Naive thymus-derived CD4-positive, alpha-beta T cell (primary cell): Measurements from ENCODE around the gene ZNF652. TPM values are rescaled to one million over a fixed set of nuclear protein-coding genes. Genes with fewer than 3 reads are reported as not detected.
A peak's percentile ranks its signal among the peaks of the same experiment; 100 is the strongest.

Experiments used
- ATAC-seq: fragments of 150-1000 bp; cut with Tn5 transposase; 2 replicates; pipeline ENCODE4 v1.10.0; 2021; ENCODE audit warnings: mild to moderate bottlenecking, moderate library complexity
- CTCF ChIA-PET: fragments of 350-600 bp; sonication (Branson Sonifier 250); formaldehyde crosslinking; loops from one replicate; lab custom pipeline; 2021; ENCODE audit warnings: antibody characterized with exemption; lab: Charles Lee
- POLR2A ChIA-PET: fragments of 350-600 bp; sonication (Branson Sonifier 250); formaldehyde crosslinking; loops from one replicate; lab custom pipeline; 2021; ENCODE audit warnings: antibody characterized with exemption, inconsistent platforms; lab: Charles Lee
- DNase-seq, 9 donors: peaks; one replicate each; pipeline versions ENCODE4 v3.0.0 to v3.0.0-alpha.2; 2020 to 2022; ENCODE audit warnings: mixed read lengths in 1 of 9
- H3K27ac ChIP-seq: one replicate; pipeline ENCODE4 v1.7.0; 2013; ENCODE audit warnings: mild to moderate bottlenecking, low read depth, low read length, moderate library complexity
- H3K27me3 ChIP-seq, 2 donors: one replicate each; pipeline ENCODE4 v1.7.0; 2013; ENCODE audit warnings: low read length in 2 of 2, mild to moderate bottlenecking in 2 of 2, moderate library complexity in 2 of 2; ENCODE audit not compliant: control insufficient read depth in 2 of 2, insufficient read depth in 2 of 2
- H3K36me3 ChIP-seq, 3 experiments: 1 replicate in 2 of 3; 2 replicates in 1 of 3; pipeline ENCODE4 v1.7.0; 2013; ENCODE audit warnings: low read length in 3 of 3, mild to moderate bottlenecking in 3 of 3, moderate library complexity in 1 of 3; ENCODE audit not compliant: insufficient read depth in 3 of 3, control insufficient read depth in 2 of 3
- H3K4me1 ChIP-seq, 2 donors: one replicate each; pipeline ENCODE4 v1.7.0; 2013; ENCODE audit warnings: low read length in 2 of 2, mild to moderate bottlenecking in 2 of 2, moderate library complexity in 1 of 2; ENCODE audit not compliant: control insufficient read depth in 2 of 2, insufficient read depth in 2 of 2
- H3K4me3 ChIP-seq: 2 replicates; pipeline ENCODE4 v1.7.0; 2013; ENCODE audit warnings: mild to moderate bottlenecking, low read length
- H3K9me3 ChIP-seq, 3 experiments: 1 replicate in 2 of 3; 2 replicates in 1 of 3; pipeline ENCODE4 v1.7.0; 2013; ENCODE audit warnings: low read length in 3 of 3; ENCODE audit not compliant: control insufficient read depth in 2 of 3
- H3K27ac Mint-ChIP-seq, 9 donors: one replicate each; pipeline ENCODE4 v1.8.0; 2020 to 2022; ENCODE audit warnings: mixed read lengths in 9 of 9, mild to moderate bottlenecking in 8 of 9, moderate library complexity in 5 of 9, inconsistent platforms in 2 of 9
- H3K27me3 Mint-ChIP-seq, 5 donors: one replicate each; pipeline ENCODE4 v1.8.0; 2021 to 2022; ENCODE audit warnings: mixed read lengths in 5 of 5, mild to moderate bottlenecking in 1 of 5
- H3K36me3 Mint-ChIP-seq, 5 donors: one replicate each; pipeline ENCODE4 v1.8.0; 2020 to 2022; ENCODE audit warnings: mixed read lengths in 5 of 5, mild to moderate bottlenecking in 3 of 5, inconsistent platforms in 1 of 5
- H3K4me1 Mint-ChIP-seq, 7 donors: one replicate each; pipeline ENCODE4 v1.8.0; 2020 to 2022; ENCODE audit warnings: mixed read lengths in 7 of 7, mild to moderate bottlenecking in 3 of 7, inconsistent platforms in 1 of 7
- H3K4me3 Mint-ChIP-seq, 10 donors: one replicate each; pipeline ENCODE4 v1.8.0; 2020 to 2022; ENCODE audit warnings: mild to moderate bottlenecking in 10 of 10, mixed read lengths in 10 of 10, moderate library complexity in 6 of 10, inconsistent platforms in 2 of 10
- H3K9me3 Mint-ChIP-seq, 11 donors: one replicate each; pipeline ENCODE4 v1.8.0; 2020 to 2022; ENCODE audit warnings: mixed read lengths in 11 of 11, mild to moderate bottlenecking in 4 of 11, inconsistent platforms in 1 of 11, moderate library complexity in 1 of 11
- intact Hi-C, 2 donors: fragments of 100-400 bp; cut with micrococcal nuclease; formaldehyde crosslinking; loops; one replicate each; pipeline ENCODE4 v1.15.1; 2023
- polyA plus RNA-seq, 2 donors: library from polyadenylated mRNA; unstranded; fragments of 300-500 nt; fragmentation: Illumina TruSeq; gene quantifications; one replicate each; pipeline ENCODE4 v1.2.3, GENCODE V29; 2021
- total RNA-seq, 6 experiments: library from RNA in 5 of 6; stranded (reverse) in 5 of 6; gene quantifications; 1 replicate in 5 of 6; 2 replicates in 1 of 6; pipeline ENCODE4 v1.2.3 and lab custom pipeline; 2021 to 2026

Gene ZNF652
- total and polyA plus RNA-seq, 7 experiments from 2014 or later = 19.3 to 64.4 (median 46.1) TPM

- Mint-ChIP-seq H3K4me1 (peaks cover 40 to 75% (median 66%) of the 10 kb centered on the region in 7 donors), H3K36me3 (peaks cover 0 to 20% (median 0%) of the 10 kb centered on the region in 5 donors), H3K27me3 (peaks cover 0 to 12% (median 0%) of the 10 kb centered on the region in 5 donors), H3K4me3 (peak overlapping the region; percentile 38 to 85 (median 76)), H3K27ac (peak overlapping the region in 8 of 9 donors; percentile 48 to 90 (median 72)), H3K9me3 (no peaks in the 10 kb centered on the region)
- no peaks in the 10 kb centered on the region for H3K9me3 ChIP-seq
- DNase-seq (no peak), ATAC-seq (no peak)
- ChIA-PET CTCF (interaction anchor here (1.3 to 1.8 kb wide), 3 partner anchors 15 to 26 kb away, joined by 4 to 9 read pairs (median 5); no protein-coding TSS in a partner anchor), POLR2A (interaction anchor here (1.2 to 7.4 kb wide), 4 partner anchors 11 to 25 kb away, joined by 3 to 57 read pairs (median 22); partner anchors contain the start of gene ZNF652)
- no peak overlapping the region for H3K4me3 ChIP-seq
- intact Hi-C loops = no loop called here
- H3K27ac ChIP-seq = no peak overlapping the region
- H3K4me1 ChIP-seq = peaks cover 8 to 43% of the 10 kb centered on the region in 2 donors
- H3K36me3 ChIP-seq = no peaks in the 10 kb centered on the region
- no peaks in the 10 kb centered on the region for H3K27me3 ChIP-seq
These were observed 20.7 kb downstream of the ZNF652 start for GRCh38 chr17:49341356-49341755.

GRCh38 chr17:49339354-49339753 lies 22.7 kb downstream of the ZNF652 start:
- ATAC-seq (no peak), DNase-seq (no peak)
- Histone ChIP-seq H3K4me3 (no peak overlapping the region), H3K36me3 (no peaks in the 10 kb centered on the region), H3K27ac (no peak overlapping the region), H3K4me1 (peaks cover 5 to 47% of the 10 kb centered on the region in 2 donors), H3K27me3 (no peaks in the 10 kb centered on the region), H3K9me3 (no peaks in the 10 kb centered on the region)
- H3K36me3 Mint-ChIP-seq = peaks cover 0 to 15% (median 0%) of the 10 kb centered on the region in 5 donors
- H3K27ac Mint-ChIP-seq = no peak overlapping the region
- peak overlapping the region in 2 of 10 donors; percentile 3 to 14 for H3K4me3 Mint-ChIP-seq
- intact Hi-C loops = no loop called here
- peaks cover 0 to 11% (median 0%) of the 10 kb centered on the region in 5 donors for H3K27me3 Mint-ChIP-seq
- no peaks in the 10 kb centered on the region for H3K9me3 Mint-ChIP-seq
- POLR2A ChIA-PET = interaction anchor here (1.6 to 7.4 kb wide), 2 partner anchors 12 to 21 kb away, joined by 3 to 57 read pairs; partner anchors contain the start of gene ZNF652
- H3K4me1 Mint-ChIP-seq = peaks cover 40 to 67% (median 62%) of the 10 kb centered on the region in 7 donors
- CTCF ChIA-PET = interaction anchor here (0.7 to 1.6 kb wide), 2 partner anchors 20 to 23 kb away, joined by 4 to 7 read pairs; no protein-coding TSS in a partner anchor

- intact Hi-C loops = no loop called here
- Mint-ChIP-seq H3K27me3 (peaks cover 0 to 11% (median 0%) of the 10 kb centered on the region in 5 donors), H3K27ac (peak overlapping the region in 4 of 9 donors; percentile 9 to 84 (median 46)), H3K4me1 (peaks cover 40 to 70% (median 62%) of the 10 kb centered on the region in 7 donors), H3K4me3 (peak overlapping the region in 8 of 10 donors; percentile 14 to 61 (median 38)), H3K36me3 (peaks cover 0 to 15% (median 0%) of the 10 kb centered on the region in 5 donors), H3K9me3 (no peaks in the 10 kb centered on the region)
- Histone ChIP-seq H3K27me3 (no peaks in the 10 kb centered on the region), H3K9me3 (no peaks in the 10 kb centered on the region), H3K4me1 (peaks cover 5 to 47% of the 10 kb centered on the region in 2 donors), H3K36me3 (no peaks in the 10 kb centered on the region), H3K4me3 (no peak overlapping the region), H3K27ac (no peak overlapping the region)
- DNase-seq (no peak), ATAC-seq (peak; percentile 60)
- ChIA-PET CTCF (interaction anchor here (0.9 to 1.6 kb wide), 2 partner anchors 10 to 21 kb away, joined by 4 to 7 read pairs; no protein-coding TSS in a partner anchor), POLR2A (interaction anchor here (1.6 to 7.4 kb wide), 2 partner anchors 13 to 21 kb away, joined by 3 to 57 read pairs; partner anchors contain the start of gene ZNF652)
These were observed 23.2 kb downstream of the ZNF652 start for GRCh38 chr17:49338883-49339282.

GRCh38 chr17:49337884-49338283 lies 24.2 kb downstream of the ZNF652 start:
- CTCF ChIA-PET = interaction anchor here (1.6 kb wide), 1 partner anchor 22 kb away, joined by 7 read pairs; no protein-coding TSS in a partner anchor
- H3K27me3 ChIP-seq = no peaks in the 10 kb centered on the region
- intact Hi-C loops = no loop called here
- peak overlapping the region in 3 of 10 donors; percentile 7 to 39 (median 29) for H3K4me3 Mint-ChIP-seq
- H3K27ac ChIP-seq = no peak overlapping the region
- peak overlapping the region in 3 of 9 donors; percentile 49 to 73 (median 55) for H3K27ac Mint-ChIP-seq
- peaks cover under 1 to 38% of the 10 kb centered on the region in 2 donors for H3K4me1 ChIP-seq
- ATAC-seq (no peak), DNase-seq (no peak)
- no peaks in the 10 kb centered on the region for H3K36me3 ChIP-seq
- peaks cover 0 to 15% (median 0%) of the 10 kb centered on the region in 5 donors for H3K36me3 Mint-ChIP-seq
- no peaks in the 10 kb centered on the region for H3K9me3 ChIP-seq
- peaks cover 0 to 11% (median 0%) of the 10 kb centered on the region in 5 donors for H3K27me3 Mint-ChIP-seq
- no peaks in the 10 kb centered on the region for H3K9me3 Mint-ChIP-seq
- POLR2A ChIA-PET = interaction anchor here (1.6 to 7.4 kb wide), 2 partner anchors 14 to 22 kb away, joined by 3 to 57 read pairs; partner anchors contain the start of gene ZNF652
- H3K4me3 ChIP-seq = no peak overlapping the region
- peaks cover 35 to 66% (median 55%) of the 10 kb centered on the region in 7 donors for H3K4me1 Mint-ChIP-seq

- H3K27me3 ChIP-seq = no peaks in the 10 kb centered on the region
- H3K4me3 Mint-ChIP-seq = no peak overlapping the region
- ChIA-PET CTCF (interaction anchor here (0.6 to 1.2 kb wide), 2 partner anchors 13 to 23 kb away, joined by 3 to 4 read pairs; no protein-coding TSS in a partner anchor), POLR2A (interaction anchor here (0.7 to 7.4 kb wide), 2 partner anchors 20 to 25 kb away, joined by 3 to 57 read pairs; partner anchors contain the start of gene ZNF652)
- H3K27ac ChIP-seq = no peak overlapping the region
- no peaks in the 10 kb centered on the region for H3K36me3 ChIP-seq
- H3K4me3 ChIP-seq = no peak overlapping the region
- H3K4me1 ChIP-seq = peaks cover 0 to 21% of the 10 kb centered on the region in 2 donors
- ATAC-seq (no peak), DNase-seq (no peak)
- intact Hi-C loops = no loop called here
- no peaks in the 10 kb centered on the region for H3K9me3 ChIP-seq
- H3K36me3 Mint-ChIP-seq = peaks cover 0 to 15% (median 0%) of the 10 kb centered on the region in 5 donors
- peaks cover 0 to 11% (median 0%) of the 10 kb centered on the region in 5 donors for H3K27me3 Mint-ChIP-seq
- H3K4me1 Mint-ChIP-seq = peaks cover 21 to 51% (median 38%) of the 10 kb centered on the region in 7 donors
- peak overlapping the region in 2 of 9 donors; percentile 17 to 53 for H3K27ac Mint-ChIP-seq
- H3K9me3 Mint-ChIP-seq = no peaks in the 10 kb centered on the region
These were observed 27.1 kb downstream of the ZNF652 start for GRCh38 chr17:49334744-49335512.

- DNase-seq (no peak), ATAC-seq (no peak)
- POLR2A ChIA-PET = interaction anchor here (7.4 kb wide), 1 partner anchor 26 kb away, joined by 57 read pairs; the partner anchor contains the start of gene ZNF652
- H3K27ac Mint-ChIP-seq = no peak overlapping the region
- Histone ChIP-seq H3K4me1 (peaks cover 0 to 14% of the 10 kb centered on the region in 2 donors), H3K27me3 (no peaks in the 10 kb centered on the region), H3K4me3 (no peak overlapping the region), H3K9me3 (no peaks in the 10 kb centered on the region), H3K36me3 (no peaks in the 10 kb centered on the region), H3K27ac (no peak overlapping the region)
- peaks cover 0 to 16% (median 0%) of the 10 kb centered on the region in 5 donors for H3K36me3 Mint-ChIP-seq
- H3K4me3 Mint-ChIP-seq = no peak overlapping the region
- peaks cover 17 to 51% (median 38%) of the 10 kb centered on the region in 7 donors for H3K4me1 Mint-ChIP-seq
- H3K27me3 Mint-ChIP-seq = peaks cover 0 to 9% (median 0%) of the 10 kb centered on the region in 5 donors
- no peaks in the 10 kb centered on the region for H3K9me3 Mint-ChIP-seq
- CTCF ChIA-PET = no interaction called here
- intact Hi-C loops = no loop called here
These were observed 28.2 kb downstream of the ZNF652 start for GRCh38 chr17:49333804-49334203.
